Uterus (tissue), 2 donors: ENCODE results near the gene RBM15.

Experiments
- POLR2A ChIP-seq, 2 donors: fragments of 450-650 bp; IDR thresholded peaks; one replicate each; pipeline ENCODE4 v1.6.1; 2016; ENCODE audit warnings: antibody characterized with exemption in 2 of 2, mild to moderate bottlenecking in 1 of 2, moderate library complexity in 1 of 2
- TF ChIP-seq, protein P1 (sequence below), 4 experiments: fragments of 200-600 bp in 2 of 4; fragments of 450-650 bp in 2 of 4; sonication (generic) in 2 of 4; IDR thresholded peaks; one replicate each; pipeline ENCODE4 v1.5.1; 2016 to 2019; ENCODE audit warnings: antibody characterized with exemption in 4 of 4, mild to moderate bottlenecking in 2 of 4, moderate library complexity in 1 of 4

GRCh38 chr1:110316735-110317134 lies 22.4 kb upstream of the RBM15 start:
- no peak for TF ChIP-seq POLR2A (IDR thresholded peaks at IDR 0.05)
- TF ChIP-seq, protein P1, sequence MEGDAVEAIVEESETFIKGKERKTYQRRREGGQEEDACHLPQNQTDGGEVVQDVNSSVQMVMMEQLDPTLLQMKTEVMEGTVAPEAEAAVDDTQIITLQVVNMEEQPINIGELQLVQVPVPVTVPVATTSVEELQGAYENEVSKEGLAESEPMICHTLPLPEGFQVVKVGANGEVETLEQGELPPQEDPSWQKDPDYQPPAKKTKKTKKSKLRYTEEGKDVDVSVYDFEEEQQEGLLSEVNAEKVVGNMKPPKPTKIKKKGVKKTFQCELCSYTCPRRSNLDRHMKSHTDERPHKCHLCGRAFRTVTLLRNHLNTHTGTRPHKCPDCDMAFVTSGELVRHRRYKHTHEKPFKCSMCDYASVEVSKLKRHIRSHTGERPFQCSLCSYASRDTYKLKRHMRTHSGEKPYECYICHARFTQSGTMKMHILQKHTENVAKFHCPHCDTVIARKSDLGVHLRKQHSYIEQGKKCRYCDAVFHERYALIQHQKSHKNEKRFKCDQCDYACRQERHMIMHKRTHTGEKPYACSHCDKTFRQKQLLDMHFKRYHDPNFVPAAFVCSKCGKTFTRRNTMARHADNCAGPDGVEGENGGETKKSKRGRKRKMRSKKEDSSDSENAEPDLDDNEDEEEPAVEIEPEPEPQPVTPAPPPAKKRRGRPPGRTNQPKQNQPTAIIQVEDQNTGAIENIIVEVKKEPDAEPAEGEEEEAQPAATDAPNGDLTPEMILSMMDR (IDR thresholded peaks at IDR 0.05) = no peak
